Stimulated activated CD4-positive, alpha-beta T cell treated with anti-CD3 and anti-CD28 coated beads, Interleukin-2, amount 100 ng/mL, for 48 hours (primary cell): ENCODE data around the gene TYW1.
"Not testable (repeated sequence)": the region's sequence is repeated elsewhere in the genome, so short reads cannot be mapped to it uniquely, and the experiment has no call there.

Source experiments
- DNase-seq, 2 donors: peaks; one replicate each; pipeline ENCODE4 v3.0.0-alpha.2; 2020

The TYW1 gene

DNA sequence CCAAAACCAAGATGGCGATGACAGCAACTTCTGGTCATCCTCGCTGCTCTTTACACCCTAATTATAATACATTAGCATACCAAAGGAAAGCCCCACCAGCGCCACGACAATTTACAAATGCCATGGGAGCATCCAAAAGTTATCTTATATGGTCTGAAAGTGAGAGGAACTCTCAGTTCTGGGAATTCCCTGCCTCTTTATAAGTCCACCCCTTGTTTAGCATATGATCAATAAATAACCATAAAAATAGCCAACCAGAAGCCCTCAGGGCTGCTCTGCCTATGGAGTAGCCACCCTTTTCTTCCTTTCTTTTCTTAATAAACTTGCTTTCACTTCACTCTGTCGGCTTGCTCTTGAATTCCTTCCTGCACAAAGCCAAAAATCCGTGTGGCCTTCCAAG is 262.7 kb downstream of the TYW1 start:
- not testable (repeated sequence) for DNase-seq

DNA sequence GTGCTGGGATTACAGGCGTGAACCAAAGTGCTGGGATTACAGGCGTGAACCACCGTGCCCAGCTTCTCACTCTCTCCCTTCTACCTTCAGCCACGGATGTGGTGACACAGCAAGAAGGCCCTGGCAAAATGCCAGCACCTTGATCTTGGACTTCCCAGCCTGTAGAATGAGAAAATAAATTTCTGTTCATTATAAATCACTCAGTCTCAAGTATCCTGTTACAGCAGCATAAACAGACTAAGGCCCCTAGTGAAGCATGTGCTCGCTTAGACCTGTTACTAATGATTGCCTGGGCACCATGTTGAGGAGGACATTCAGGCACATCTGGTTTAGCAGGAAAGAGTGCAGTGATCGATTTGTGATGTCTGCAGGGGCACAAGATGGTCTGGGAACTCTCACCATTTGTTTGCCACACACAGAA is 263.5 kb downstream of the TYW1 start:
- DNase-seq = not testable (repeated sequence)

DNA sequence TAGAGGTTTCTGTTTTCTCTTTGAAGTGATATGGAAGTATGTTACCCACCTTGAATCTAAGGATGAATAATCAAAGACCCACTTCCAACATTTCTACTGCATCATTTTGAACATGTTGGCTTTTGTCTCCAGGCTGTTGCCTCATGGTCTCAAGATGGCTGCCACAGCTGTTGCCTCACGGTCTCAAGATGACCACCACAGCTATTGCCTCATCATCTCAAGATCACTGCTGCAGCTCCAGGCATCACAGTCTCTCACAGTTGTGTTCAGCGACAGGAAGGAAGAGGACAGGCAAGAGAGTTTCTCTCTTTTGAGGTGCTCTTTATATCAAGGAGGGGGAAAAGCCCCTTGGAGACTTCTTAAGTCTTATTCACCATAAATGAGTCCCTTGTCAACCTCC is 267.4 kb downstream of the TYW1 start:
- not testable (repeated sequence) for DNase-seq

- not testable (repeated sequence) for DNase-seq
Observed at GRCh38 chr7:67266070-67266469, 269.4 kb downstream of the TYW1 start.

DNA sequence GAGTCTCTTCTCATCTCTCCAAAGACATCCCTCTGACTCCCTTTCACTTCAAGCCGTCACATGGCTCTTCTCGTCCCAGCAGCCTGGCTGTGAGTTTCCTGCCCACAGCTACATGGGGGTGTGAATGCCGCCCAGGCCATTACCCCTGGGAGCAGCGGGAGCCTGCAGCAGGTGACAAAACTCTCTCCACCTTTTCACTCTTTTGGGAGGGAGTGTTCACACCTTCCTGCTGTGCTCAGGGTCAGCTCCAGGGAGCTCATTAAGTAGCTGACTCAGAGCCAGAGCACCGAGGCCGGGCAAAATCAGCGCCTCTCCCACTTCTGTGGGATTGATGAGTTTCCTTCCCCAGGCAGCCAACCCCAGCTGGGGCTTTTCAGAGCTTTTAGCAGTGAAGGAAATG is 271.3 kb downstream of the TYW1 start:
- DNase-seq = no peak

- not testable (repeated sequence) for DNase-seq
Observed at GRCh38 chr7:67269916-67270315, 273.3 kb downstream of the TYW1 start.
